K562 (cell line): ENCODE results near the gene TRIO. TPM values are rescaled to one million over a fixed set of nuclear protein-coding genes. Genes with fewer than 3 reads are reported as not detected.

Experiments used
- ATAC-seq: fragments of 200-7000 bp; cut with Tn5 transposase; 3 replicates; pipeline ENCODE4 v1.9.1; 2020; ENCODE audit warnings: moderate library complexity
- BruUV-seq: library from RNA; stranded (reverse); fragments of 400-500 nt; replicated peaks from 2 replicates; lab custom pipeline; 2021; lab: Mats Ljungman, UMichigan
- CTCF ChIA-PET: fragments of 300-600 bp; formaldehyde crosslinking; extraction: SDS; loops from one replicate; lab custom pipeline; 2021; ENCODE audit warnings: low intra/inter-chr PET ratio; lab: Yijun Ruan, JAX
- POLR2A ChIA-PET: fragments of 300-600, 350-650 bp; sonication (Branson Sonifier 250); formaldehyde crosslinking; extraction: SDS; loops from one replicate; lab custom pipeline; 2021; ENCODE audit warnings: antibody characterized with exemption, inconsistent platforms; lab: Yijun Ruan, JAX
- DNase-seq, 4 experiments: peaks; one replicate each; pipeline versions ENCODE4 v3.0.0 to v3.0.0-alpha.2; 2011 to 2018; ENCODE audit warnings: low spot score in 3 of 4, mixed read lengths in 3 of 4; ENCODE audit errors: extremely low read depth in 1 of 4
- FAIRE-seq: peaks from 2 replicates; lab custom pipeline; 2011; peaks lifted over from hg19 to GRCh38; lab: Jason Lieb, UNC
- H2AFZ ChIP-seq: 2 replicates; pipeline ENCODE4 v1.6.0; 2011; ENCODE audit warnings: low read depth, low read length, control low read depth, inconsistent platforms
- H3K27ac ChIP-seq: fragments of 200-600 bp; 3 replicates; pipeline ENCODE4 v1.8.0; 2011; ENCODE audit warnings: low read depth, mild to moderate bottlenecking, control low read depth, inconsistent platforms, low read length, moderate library complexity, mixed read lengths; ENCODE audit errors: extremely low read depth
- H3K27me3 ChIP-seq, 2 experiments: fragments of 300-600 bp in 1 of 2; 2 replicates in 1 of 2; 3 replicates in 1 of 2; pipeline versions ENCODE4 v1.6.0 to v1.8.0; 2011; ENCODE audit warnings: inconsistent platforms in 2 of 2, low read length in 2 of 2, mild to moderate bottlenecking in 1 of 2, mixed read lengths in 1 of 2, moderate library complexity in 1 of 2; ENCODE audit not compliant: control insufficient read depth in 2 of 2, insufficient read depth in 2 of 2
- H3K36me3 ChIP-seq: fragments of 300-600 bp; 3 replicates; pipeline ENCODE4 v1.8.0; 2011; ENCODE audit warnings: mild to moderate bottlenecking, low read length, inconsistent platforms; ENCODE audit not compliant: control insufficient read depth, insufficient read depth
- H3K4me1 ChIP-seq, 2 experiments: fragments of 200-600 bp in 1 of 2; replicated peaks in 1 of 2; 2 replicates in 1 of 2; 3 replicates in 1 of 2; pipeline versions ENCODE4 v1.5.1 to v1.8.0; 2011; ENCODE audit warnings: inconsistent platforms in 2 of 2, low read length in 2 of 2, mild to moderate bottlenecking in 1 of 2, mixed read lengths in 1 of 2, moderate library complexity in 1 of 2; ENCODE audit not compliant: control insufficient read depth in 2 of 2, insufficient read depth in 2 of 2
- H3K4me2 ChIP-seq: 2 replicates; pipeline ENCODE4 v1.6.1; 2011; ENCODE audit warnings: low read length, control low read depth, inconsistent platforms, mixed read lengths; ENCODE audit not compliant: insufficient read depth
- H3K4me3 ChIP-seq: fragments of 200-600 bp; sonication (generic), shearing (Covaris generic); 2 replicates; pipeline ENCODE4 v1.5.1; 2016; ENCODE audit warnings: control low read depth, inconsistent platforms
- H3K79me2 ChIP-seq: fragments of 200-600 bp; 3 replicates; pipeline ENCODE4 v1.8.0; 2011; ENCODE audit warnings: low read length, inconsistent platforms; ENCODE audit not compliant: control insufficient read depth, insufficient read depth
- H3K9ac ChIP-seq, 2 experiments: 2 replicates each; pipeline versions ENCODE4 v1.6.0 to v1.6.1; 2011; ENCODE audit warnings: low read depth in 2 of 2, low read length in 2 of 2, control low read depth in 1 of 2, inconsistent platforms in 1 of 2, mild to moderate bottlenecking in 1 of 2, mixed read lengths in 1 of 2; ENCODE audit not compliant: insufficient read depth in 1 of 2
- H3K9me1 ChIP-seq: one replicate; pipeline ENCODE4 v1.6.0; 2011; ENCODE audit warnings: inconsistent platforms, mild to moderate bottlenecking, low read length, moderate library complexity; ENCODE audit not compliant: control insufficient read depth, insufficient read depth
- H3K9me3 ChIP-seq: replicated peaks from 2 replicates; pipeline ENCODE4 v1.5.1; 2011; ENCODE audit warnings: low read depth, low read length, inconsistent platforms; ENCODE audit not compliant: control insufficient read depth, insufficient read depth
- H4K20me1 ChIP-seq: replicated peaks from 2 replicates; pipeline ENCODE4 v1.6.1; 2011; ENCODE audit warnings: low read length, inconsistent platforms, mixed read lengths; ENCODE audit not compliant: control insufficient read depth, insufficient read depth
- KAT2B ChIP-seq: IDR thresholded peaks from one replicate; pipeline ENCODE4 v1.6.1; 2012; ENCODE audit warnings: low read depth, mild to moderate bottlenecking, control low read depth, inconsistent platforms, low read length, moderate library complexity
- KAT7 ChIP-seq: sonication (generic); formaldehyde crosslinking; IDR thresholded peaks from 2 replicates; pipeline ENCODE4 v1.8.0; 2022; ENCODE audit warnings: missing genetic modification reagents, mild to moderate bottlenecking, borderline replicate concordance
- MXI1 ChIP-seq: IDR thresholded peaks from 2 replicates; pipeline ENCODE4 v1.6.1; 2011; ENCODE audit warnings: low read depth, mild to moderate bottlenecking, improper control_type of control experiment, low read length
- TGIF2 ChIP-seq: sonication (generic); formaldehyde crosslinking; IDR thresholded peaks from 2 replicates; pipeline ENCODE4 v1.8.1; 2022; ENCODE audit warnings: mild to moderate bottlenecking, missing genetic modification reagents, moderate library complexity
- TRIM24 ChIP-seq, 2 experiments: fragments of 450-650 bp; IDR thresholded peaks; 2 replicates each; pipeline ENCODE4 v1.6.1; 2016
- ZBTB1 ChIP-seq: sonication (generic); formaldehyde crosslinking; IDR thresholded peaks from 2 replicates; pipeline ENCODE4 v1.8.1; 2023; ENCODE audit warnings: missing genetic modification reagents, low read depth, mild to moderate bottlenecking, borderline replicate concordance
- ZFP36 ChIP-seq: fragments of 150-350 bp; IDR thresholded peaks from 2 replicates; pipeline ENCODE4 v1.6.1; 2018; ENCODE audit warnings: low read length, low read depth; ENCODE audit not compliant: partially characterized antibody
- ZNF124 ChIP-seq: sonication (generic); formaldehyde crosslinking; IDR thresholded peaks from 2 replicates; pipeline ENCODE4 v1.8.1; 2022; ENCODE audit warnings: missing genetic modification reagents
- WGBS: fragments of 100-300 bp; shearing (Covaris generic); methylation state at CpG from one replicate; pipeline ENCODE4 v1.1.6; 2016; ENCODE audit warnings: low coverage, mixed read lengths; ENCODE audit not compliant: insufficient coverage; ENCODE audit errors: missing lambda C conversion rate; 5-methylcytosine and 5-hydroxymethylcytosine counted together
- in situ Hi-C: fragments of 300-500 bp; cut with MboI; formaldehyde crosslinking; loops from 4 replicates; pipeline ENCODE4 v1.15.0; 2018; ENCODE audit warnings: inconsistent platforms, mixed read lengths
- intact Hi-C: fragments of 100-400 bp; cut with micrococcal nuclease; formaldehyde crosslinking; loops from 2 replicates; pipeline ENCODE4 v1.14.2; 2022
- polyA plus RNA-seq, 8 experiments: library from polyadenylated mRNA; depleted of rRNA in 4 of 8; stranded (reverse) in 5 of 8; unstranded in 3 of 8; fragments of >200 nt; fragmentation: Nextera tagmentation in 2 of 8; fragmentation: Illumina TruSeq in 1 of 8; extraction: Ambion mirVana in 2 of 8; extraction: Trizol in 1 of 8; gene quantifications; 2 replicates each; pipeline versions ENCODE4 v1.2.1 to v1.2.3, GENCODE V29; 2011 to 2014; ENCODE audit warnings: inconsistent platforms in 1 of 8, missing spikeins in 1 of 8
- total RNA-seq, 7 experiments: library from RNA; depleted of rRNA in 6 of 7; stranded (reverse); fragments of >200 nt in 6 of 7; fragmentation: Illumina TruSeq in 2 of 7; extraction: Trizol in 2 of 7; gene quantifications; 2 replicates each; pipeline versions ENCODE4 v1.2.1 to v1.2.3, GENCODE V29; 2011 to 2021; ENCODE audit warnings: low replicate concordance in 1 of 7
- TF ChIP-seq, protein P1 (sequence below): sonication (generic); formaldehyde crosslinking; IDR thresholded peaks from 2 replicates; pipeline ENCODE4 v1.9.0; 2022; ENCODE audit warnings: mild to moderate bottlenecking, missing genetic modification reagents
- TF ChIP-seq, protein P2 (sequence below): sonication (generic); formaldehyde crosslinking; IDR thresholded peaks from 2 replicates; pipeline ENCODE4 v1.8.1; 2023; ENCODE audit warnings: missing genetic modification reagents, mild to moderate bottlenecking, borderline replicate concordance
- TF ChIP-seq, protein P3 (sequence below): fragments of 250-450 bp; sonication (Bioruptor Pico); IDR thresholded peaks from 2 replicates; pipeline ENCODE4 v1.4.0; 2020; ENCODE audit warnings: mild to moderate bottlenecking, moderate library complexity, borderline replicate concordance
- TF ChIP-seq, protein P4 (sequence below): sonication (generic); IDR thresholded peaks from 2 replicates; pipeline ENCODE4 v1.6.1; 2016

The TRIO gene
- total and polyA plus RNA-seq, 9 of the 15 experiments (the other 6 are each of a cell fraction or from before 2014, with no cell fraction given): 0.24 to 5.0 (median 1.1) TPM

DNA sequence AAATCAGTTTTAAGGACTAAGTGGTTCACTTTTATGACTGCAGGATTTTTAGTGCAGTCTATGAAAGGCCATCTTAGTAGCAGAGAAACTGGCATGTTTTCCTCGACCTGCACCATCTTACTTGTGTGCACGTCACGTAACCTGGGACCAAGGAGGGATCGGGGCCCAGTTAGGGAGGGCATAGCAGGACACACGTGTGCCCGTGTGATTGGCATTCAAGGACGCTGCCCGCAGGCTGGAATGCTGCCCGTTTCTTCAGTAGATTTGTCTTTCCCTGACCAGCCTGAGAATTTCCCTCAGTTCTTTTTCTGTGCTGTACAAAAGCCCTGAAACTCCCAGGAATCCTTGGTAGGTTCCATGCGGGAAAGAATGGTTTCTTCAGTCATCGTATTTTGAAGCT, 196.3 kb downstream of the TRIO start:
- DNase-seq (no peak), ATAC-seq (no peak), FAIRE-seq (no peak)
- Histone ChIP-seq H2AFZ (no peak overlapping the region), H4K20me1 (no peaks in the 10 kb centered on the region; the same call in 1 of the 2 replicates), H3K36me3 (no peaks in the 10 kb centered on the region), H3K9me1 (no peaks in the 10 kb centered on the region), H3K4me2 (no peak overlapping the region), H3K27me3 (peaks cover 6 to 48% of the 10 kb centered on the region in 2 experiments; a peak in 3 of 5 replicates), H3K79me2 (no peaks in the 10 kb centered on the region), H3K4me1 (no peaks in the 10 kb centered on the region), H3K9ac (no peak overlapping the region), H3K27ac (no peak overlapping the region), H3K4me3 (no peak overlapping the region), H3K9me3 (no peaks in the 10 kb centered on the region)
- intact Hi-C loops (no loop called here), in situ Hi-C loops (no loop called here)
- no TSS peak for BruUV-seq
- ChIA-PET CTCF (no interaction called here), POLR2A (interaction anchor here (0.9 to 2.1 kb wide), 3 partner anchors 11 to 406 kb away, joined by 3 to 9 read pairs (median 3); no protein-coding TSS in a partner anchor)
- 5% methylated on average over 11 of the region's 11 CpGs for WGBS
- TF ChIP-seq ZFP36 (no peak), KAT2B (no peak), MXI1 (no peak), ZNF124 (CRISPR knock-in tag) (no peak), TRIM24 (IDR thresholded peaks at IDR 0.05) (no peak), TGIF2 (CRISPR knock-in tag) (no peak), KAT7 (no peak), ZBTB1 (CRISPR knock-in tag) (no peak)
- TF ChIP-seq, protein P1, sequence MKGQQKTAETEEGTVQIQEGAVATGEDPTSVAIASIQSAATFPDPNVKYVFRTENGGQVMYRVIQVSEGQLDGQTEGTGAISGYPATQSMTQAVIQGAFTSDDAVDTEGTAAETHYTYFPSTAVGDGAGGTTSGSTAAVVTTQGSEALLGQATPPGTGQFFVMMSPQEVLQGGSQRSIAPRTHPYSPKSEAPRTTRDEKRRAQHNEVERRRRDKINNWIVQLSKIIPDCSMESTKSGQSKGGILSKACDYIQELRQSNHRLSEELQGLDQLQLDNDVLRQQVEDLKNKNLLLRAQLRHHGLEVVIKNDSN: no peak
- TF ChIP-seq, protein P2, sequence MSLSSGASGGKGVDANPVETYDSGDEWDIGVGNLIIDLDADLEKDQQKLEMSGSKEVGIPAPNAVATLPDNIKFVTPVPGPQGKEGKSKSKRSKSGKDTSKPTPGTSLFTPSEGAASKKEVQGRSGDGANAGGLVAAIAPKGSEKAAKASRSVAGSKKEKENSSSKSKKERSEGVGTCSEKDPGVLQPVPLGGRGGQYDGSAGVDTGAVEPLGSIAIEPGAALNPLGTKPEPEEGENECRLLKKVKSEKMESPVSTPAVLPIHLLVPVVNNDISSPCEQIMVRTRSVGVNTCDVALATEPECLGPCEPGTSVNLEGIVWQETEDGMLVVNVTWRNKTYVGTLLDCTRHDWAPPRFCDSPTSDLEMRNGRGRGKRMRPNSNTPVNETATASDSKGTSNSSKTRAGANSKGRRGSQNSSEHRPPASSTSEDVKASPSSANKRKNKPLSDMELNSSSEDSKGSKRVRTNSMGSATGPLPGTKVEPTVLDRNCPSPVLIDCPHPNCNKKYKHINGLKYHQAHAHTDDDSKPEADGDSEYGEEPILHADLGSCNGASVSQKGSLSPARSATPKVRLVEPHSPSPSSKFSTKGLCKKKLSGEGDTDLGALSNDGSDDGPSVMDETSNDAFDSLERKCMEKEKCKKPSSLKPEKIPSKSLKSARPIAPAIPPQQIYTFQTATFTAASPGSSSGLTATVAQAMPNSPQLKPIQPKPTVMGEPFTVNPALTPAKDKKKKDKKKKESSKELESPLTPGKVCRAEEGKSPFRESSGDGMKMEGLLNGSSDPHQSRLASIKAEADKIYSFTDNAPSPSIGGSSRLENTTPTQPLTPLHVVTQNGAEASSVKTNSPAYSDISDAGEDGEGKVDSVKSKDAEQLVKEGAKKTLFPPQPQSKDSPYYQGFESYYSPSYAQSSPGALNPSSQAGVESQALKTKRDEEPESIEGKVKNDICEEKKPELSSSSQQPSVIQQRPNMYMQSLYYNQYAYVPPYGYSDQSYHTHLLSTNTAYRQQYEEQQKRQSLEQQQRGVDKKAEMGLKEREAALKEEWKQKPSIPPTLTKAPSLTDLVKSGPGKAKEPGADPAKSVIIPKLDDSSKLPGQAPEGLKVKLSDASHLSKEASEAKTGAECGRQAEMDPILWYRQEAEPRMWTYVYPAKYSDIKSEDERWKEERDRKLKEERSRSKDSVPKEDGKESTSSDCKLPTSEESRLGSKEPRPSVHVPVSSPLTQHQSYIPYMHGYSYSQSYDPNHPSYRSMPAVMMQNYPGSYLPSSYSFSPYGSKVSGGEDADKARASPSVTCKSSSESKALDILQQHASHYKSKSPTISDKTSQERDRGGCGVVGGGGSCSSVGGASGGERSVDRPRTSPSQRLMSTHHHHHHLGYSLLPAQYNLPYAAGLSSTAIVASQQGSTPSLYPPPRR (CRISPR knock-in tag): no peak
- TF ChIP-seq, protein P3, sequence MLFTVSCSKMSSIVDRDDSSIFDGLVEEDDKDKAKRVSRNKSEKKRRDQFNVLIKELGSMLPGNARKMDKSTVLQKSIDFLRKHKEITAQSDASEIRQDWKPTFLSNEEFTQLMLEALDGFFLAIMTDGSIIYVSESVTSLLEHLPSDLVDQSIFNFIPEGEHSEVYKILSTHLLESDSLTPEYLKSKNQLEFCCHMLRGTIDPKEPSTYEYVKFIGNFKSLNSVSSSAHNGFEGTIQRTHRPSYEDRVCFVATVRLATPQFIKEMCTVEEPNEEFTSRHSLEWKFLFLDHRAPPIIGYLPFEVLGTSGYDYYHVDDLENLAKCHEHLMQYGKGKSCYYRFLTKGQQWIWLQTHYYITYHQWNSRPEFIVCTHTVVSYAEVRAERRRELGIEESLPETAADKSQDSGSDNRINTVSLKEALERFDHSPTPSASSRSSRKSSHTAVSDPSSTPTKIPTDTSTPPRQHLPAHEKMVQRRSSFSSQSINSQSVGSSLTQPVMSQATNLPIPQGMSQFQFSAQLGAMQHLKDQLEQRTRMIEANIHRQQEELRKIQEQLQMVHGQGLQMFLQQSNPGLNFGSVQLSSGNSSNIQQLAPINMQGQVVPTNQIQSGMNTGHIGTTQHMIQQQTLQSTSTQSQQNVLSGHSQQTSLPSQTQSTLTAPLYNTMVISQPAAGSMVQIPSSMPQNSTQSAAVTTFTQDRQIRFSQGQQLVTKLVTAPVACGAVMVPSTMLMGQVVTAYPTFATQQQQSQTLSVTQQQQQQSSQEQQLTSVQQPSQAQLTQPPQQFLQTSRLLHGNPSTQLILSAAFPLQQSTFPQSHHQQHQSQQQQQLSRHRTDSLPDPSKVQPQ (CRISPR knock-in tag): no peak
- TF ChIP-seq, protein P4, sequence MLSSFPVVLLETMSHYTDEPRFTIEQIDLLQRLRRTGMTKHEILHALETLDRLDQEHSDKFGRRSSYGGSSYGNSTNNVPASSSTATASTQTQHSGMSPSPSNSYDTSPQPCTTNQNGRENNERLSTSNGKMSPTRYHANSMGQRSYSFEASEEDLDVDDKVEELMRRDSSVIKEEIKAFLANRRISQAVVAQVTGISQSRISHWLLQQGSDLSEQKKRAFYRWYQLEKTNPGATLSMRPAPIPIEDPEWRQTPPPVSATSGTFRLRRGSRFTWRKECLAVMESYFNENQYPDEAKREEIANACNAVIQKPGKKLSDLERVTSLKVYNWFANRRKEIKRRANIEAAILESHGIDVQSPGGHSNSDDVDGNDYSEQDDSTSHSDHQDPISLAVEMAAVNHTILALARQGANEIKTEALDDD: no peak
